Liver (tissue), 3 donors: ENCODE results near the gene CDK8.

ENCODE experiments used
- ATF3 ChIP-seq: IDR thresholded peaks from 2 replicates; pipeline ENCODE4 v1.6.1; 2016; ENCODE audit warnings: antibody characterized with exemption
- REST ChIP-seq: IDR thresholded peaks from 2 replicates; pipeline ENCODE4 v1.6.1; 2016; ENCODE audit warnings: antibody characterized with exemption, mild to moderate bottlenecking
- TF ChIP-seq, protein P1 (sequence below): fragments of 150-350 bp; IDR thresholded peaks from 2 replicates; pipeline ENCODE4 v1.5.1; 2017; ENCODE audit warnings: improper control_type of control experiment, low read depth, low read length; ENCODE audit not compliant: missing input control
- donor health status: healthy.
- donor health status: healthy.

DNA sequence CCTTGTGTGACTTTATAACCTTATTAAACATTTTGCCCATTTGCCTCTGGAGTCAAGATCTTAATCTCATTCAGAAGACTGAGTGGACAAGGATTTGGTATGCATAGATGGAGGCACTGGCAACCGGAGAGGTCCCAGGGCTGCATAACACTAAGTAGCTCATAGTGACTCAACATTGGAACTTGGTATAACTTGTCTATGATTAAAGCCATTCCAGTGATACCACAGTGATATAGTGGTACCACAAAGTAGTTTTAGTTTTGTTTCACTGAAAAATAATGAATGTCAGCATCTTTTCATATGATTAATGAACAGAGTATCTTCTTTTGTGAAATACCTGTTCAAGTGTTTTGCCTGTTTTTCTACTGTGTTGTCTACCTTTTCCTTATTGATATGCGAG, 26.4 kb downstream of the CDK8 start:
- TF ChIP-seq, protein P1, sequence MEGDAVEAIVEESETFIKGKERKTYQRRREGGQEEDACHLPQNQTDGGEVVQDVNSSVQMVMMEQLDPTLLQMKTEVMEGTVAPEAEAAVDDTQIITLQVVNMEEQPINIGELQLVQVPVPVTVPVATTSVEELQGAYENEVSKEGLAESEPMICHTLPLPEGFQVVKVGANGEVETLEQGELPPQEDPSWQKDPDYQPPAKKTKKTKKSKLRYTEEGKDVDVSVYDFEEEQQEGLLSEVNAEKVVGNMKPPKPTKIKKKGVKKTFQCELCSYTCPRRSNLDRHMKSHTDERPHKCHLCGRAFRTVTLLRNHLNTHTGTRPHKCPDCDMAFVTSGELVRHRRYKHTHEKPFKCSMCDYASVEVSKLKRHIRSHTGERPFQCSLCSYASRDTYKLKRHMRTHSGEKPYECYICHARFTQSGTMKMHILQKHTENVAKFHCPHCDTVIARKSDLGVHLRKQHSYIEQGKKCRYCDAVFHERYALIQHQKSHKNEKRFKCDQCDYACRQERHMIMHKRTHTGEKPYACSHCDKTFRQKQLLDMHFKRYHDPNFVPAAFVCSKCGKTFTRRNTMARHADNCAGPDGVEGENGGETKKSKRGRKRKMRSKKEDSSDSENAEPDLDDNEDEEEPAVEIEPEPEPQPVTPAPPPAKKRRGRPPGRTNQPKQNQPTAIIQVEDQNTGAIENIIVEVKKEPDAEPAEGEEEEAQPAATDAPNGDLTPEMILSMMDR = no peak
- TF ChIP-seq ATF3 = no peak
- no peak for TF ChIP-seq REST
